K562 (cell line): ENCODE results near the gene SPINK9.

Experiments used
- CTCF ChIP-seq, 3 experiments: IDR thresholded peaks in 2 of 3; conservative IDR thresholded peaks in 1 of 3; 2 replicates each; pipeline ENCODE4 v1.5.1; 2011 to 2012; ENCODE audit warnings: low read length in 3 of 3, mild to moderate bottlenecking in 3 of 3, control low read depth in 2 of 3, improper control_type of control experiment in 1 of 3, inconsistent platforms in 1 of 3, low read depth in 1 of 3, mixed read lengths in 1 of 3, moderate library complexity in 1 of 3; ENCODE audit not compliant: insufficient read depth in 2 of 3
- KDM1A ChIP-seq, 2 experiments: fragments of 450-650 bp; IDR thresholded peaks; 2 replicates each; pipeline ENCODE4 v1.6.1; 2016; ENCODE audit warnings: mild to moderate bottlenecking in 2 of 2
- TEAD2 ChIP-seq: fragments of 450-650 bp; IDR thresholded peaks from 2 replicates; pipeline ENCODE4 v1.6.1; 2016; ENCODE audit warnings: missing genetic modification characterization, control low read depth, missing compliant biosample characterization

GRCh38 chr5:148333262-148333849, 2.0 kb upstream of the SPINK9 start:
- TF ChIP-seq KDM1A (IDR thresholded peaks at IDR 0.05) = no peak
- no peak for TF ChIP-seq TEAD2 (tag)
- no peak for TF ChIP-seq CTCF (IDR thresholded peaks at IDR 0.05 in 2 of 3, conservative IDR thresholded peaks at IDR 0.05 in 1 of 3; ENCODE audit: insufficient read depth in 2 of 3, low read depth in 1 of 3, low read length in 3 of 3)
